ENCODE results near the gene ST7. TPM values are rescaled to one million over a fixed set of nuclear protein-coding genes. Genes with fewer than 3 reads are reported as not detected.

The ST7 gene
- total RNA-seq, 4 donors from 2014 or later: 13.5 to 24.9 (median 18.6) TPM

DNA sequence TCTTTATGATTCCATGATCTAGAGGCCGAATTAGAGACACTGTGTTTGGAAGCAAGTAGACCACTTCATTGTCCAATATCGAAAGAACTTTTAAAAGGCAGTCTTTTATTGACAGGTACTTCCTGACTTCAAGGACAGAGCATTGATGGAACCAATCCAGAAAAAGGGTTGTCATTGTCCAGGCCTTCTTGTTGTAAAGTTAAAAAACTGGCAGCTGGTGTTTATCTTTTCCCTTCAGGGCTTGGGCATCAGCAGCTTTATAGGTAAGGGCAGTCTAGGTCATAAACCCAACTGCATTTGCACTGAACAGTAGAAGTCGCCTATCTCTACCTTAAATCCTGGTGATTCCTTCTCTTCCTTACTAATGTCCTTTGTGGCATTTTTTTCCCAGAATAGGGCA is 95.6 kb downstream of the ST7 start:
- H3K9me3 ChIP-seq: no peaks in the 10 kb centered on the region
- no peak for DNase-seq (ENCODE audit: low spot score in 2 of 2)
- no peak overlapping the region for H3K4me3 ChIP-seq
- H3K27me3 ChIP-seq: no peaks in the 10 kb centered on the region
- H3K4me1 ChIP-seq: peaks cover 0 to 45% (median 6%) of the 10 kb centered on the region in 4 donors
- WGBS, 2 donors: 83 to 89% methylated on average over 3 of the region's 3 CpGs
- no peak overlapping the region for H3K27ac ChIP-seq
- TF ChIP-seq POLR2A (IDR thresholded peaks at IDR 0.05) (no peak), EP300 (IDR thresholded peaks at IDR 0.05) (no peak)
- TF ChIP-seq, protein P1, sequence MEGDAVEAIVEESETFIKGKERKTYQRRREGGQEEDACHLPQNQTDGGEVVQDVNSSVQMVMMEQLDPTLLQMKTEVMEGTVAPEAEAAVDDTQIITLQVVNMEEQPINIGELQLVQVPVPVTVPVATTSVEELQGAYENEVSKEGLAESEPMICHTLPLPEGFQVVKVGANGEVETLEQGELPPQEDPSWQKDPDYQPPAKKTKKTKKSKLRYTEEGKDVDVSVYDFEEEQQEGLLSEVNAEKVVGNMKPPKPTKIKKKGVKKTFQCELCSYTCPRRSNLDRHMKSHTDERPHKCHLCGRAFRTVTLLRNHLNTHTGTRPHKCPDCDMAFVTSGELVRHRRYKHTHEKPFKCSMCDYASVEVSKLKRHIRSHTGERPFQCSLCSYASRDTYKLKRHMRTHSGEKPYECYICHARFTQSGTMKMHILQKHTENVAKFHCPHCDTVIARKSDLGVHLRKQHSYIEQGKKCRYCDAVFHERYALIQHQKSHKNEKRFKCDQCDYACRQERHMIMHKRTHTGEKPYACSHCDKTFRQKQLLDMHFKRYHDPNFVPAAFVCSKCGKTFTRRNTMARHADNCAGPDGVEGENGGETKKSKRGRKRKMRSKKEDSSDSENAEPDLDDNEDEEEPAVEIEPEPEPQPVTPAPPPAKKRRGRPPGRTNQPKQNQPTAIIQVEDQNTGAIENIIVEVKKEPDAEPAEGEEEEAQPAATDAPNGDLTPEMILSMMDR (IDR thresholded peaks at IDR 0.05): no peak
- no peaks in the 10 kb centered on the region for H3K36me3 ChIP-seq

DNA sequence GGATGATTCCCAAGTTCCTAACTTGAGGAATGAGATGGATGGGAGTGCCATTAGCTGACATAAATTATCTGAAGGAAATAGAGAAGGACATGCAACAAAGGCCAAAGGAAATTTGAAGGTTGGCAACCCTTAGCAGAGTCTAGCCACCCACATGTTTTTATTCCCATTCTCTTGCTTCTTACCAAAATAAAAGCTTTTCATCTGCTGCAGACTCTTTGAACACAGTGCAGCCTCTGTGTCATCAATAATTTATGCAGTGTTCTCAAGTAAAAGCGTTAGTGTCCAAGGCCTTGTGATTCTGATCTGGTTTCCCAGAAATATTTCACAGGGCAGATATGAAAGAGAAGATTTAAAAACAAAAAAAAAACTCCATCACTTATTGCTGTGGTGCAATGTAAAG is 98.5 kb downstream of the ST7 start:
- no peaks in the 10 kb centered on the region for H3K9me3 ChIP-seq
- 21 to 22% methylated on average over 1 of the region's 1 CpG for WGBS, 2 donors
- no peak overlapping the region for H3K27ac ChIP-seq

DNA sequence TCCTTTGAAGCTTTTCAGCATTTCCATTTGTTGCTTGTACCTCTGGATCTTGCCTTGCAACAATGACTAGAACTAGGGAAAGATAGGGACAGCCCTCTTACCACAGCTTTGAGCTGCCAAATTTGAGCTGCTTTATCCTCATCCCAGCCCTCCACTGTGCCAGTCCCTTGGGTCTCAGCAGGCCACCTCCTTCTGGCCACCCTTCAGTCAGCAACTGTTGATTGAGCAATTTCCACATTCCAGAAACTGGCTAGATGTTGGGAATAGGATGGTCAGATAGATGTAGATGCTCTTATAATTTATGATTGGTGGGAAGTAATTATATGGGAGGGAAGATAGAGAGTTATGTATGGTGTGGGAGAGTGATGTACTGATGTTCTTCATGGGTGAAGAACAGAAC is 100.1 kb downstream of the ST7 start:
- DNase-seq (ENCODE audit: low spot score in 2 of 2): no peak
- TF ChIP-seq POLR2A (IDR thresholded peaks at IDR 0.05): no peak
- TF ChIP-seq EP300 (IDR thresholded peaks at IDR 0.05): no peak
- TF ChIP-seq, protein P1 (IDR thresholded peaks at IDR 0.05): no peak
- Histone ChIP-seq H3K36me3 (no peaks in the 10 kb centered on the region), H3K27me3 (no peaks in the 10 kb centered on the region), H3K4me1 (peaks cover 0 to 21% (median 0%) of the 10 kb centered on the region in 4 donors), H3K4me3 (no peak overlapping the region), H3K9me3 (no peaks in the 10 kb centered on the region), H3K27ac (no peak overlapping the region)

More for the DNA sequence above, 98.5 kb downstream of the ST7 start:
- TF ChIP-seq EP300 (IDR thresholded peaks at IDR 0.05) (no peak), POLR2A (IDR thresholded peaks at IDR 0.05) (no peak)
- TF ChIP-seq, protein P1 (IDR thresholded peaks at IDR 0.05): no peak
- Histone ChIP-seq H3K27me3 (no peaks in the 10 kb centered on the region), H3K36me3 (no peaks in the 10 kb centered on the region), H3K4me3 (no peak overlapping the region), H3K4me1 (peaks cover 0 to 38% (median 3%) of the 10 kb centered on the region in 4 donors)
- DNase-seq (ENCODE audit: low spot score in 2 of 2): no peak

DNA sequence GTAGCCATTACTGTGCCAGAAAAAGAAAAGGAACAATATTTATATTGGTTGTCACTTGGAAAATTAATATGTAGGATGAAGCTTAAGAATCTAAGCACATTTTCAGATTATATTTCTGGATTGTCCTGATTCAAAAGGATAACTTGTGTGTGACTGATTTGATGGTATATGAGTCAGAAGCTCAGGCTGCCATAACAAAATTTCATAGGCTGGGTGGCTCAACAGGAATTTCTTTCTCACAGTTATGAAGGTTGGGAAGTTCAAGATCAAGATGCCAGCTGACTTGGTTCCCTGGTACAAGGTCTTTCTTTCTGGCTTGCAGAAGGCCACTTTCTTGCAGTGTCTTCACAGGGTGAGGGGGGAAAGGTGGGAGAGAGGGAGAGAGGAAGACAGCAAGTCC is 108.5 kb downstream of the ST7 start:
- no peak overlapping the region for H3K27ac ChIP-seq
- no peak overlapping the region for H3K4me3 ChIP-seq
- H3K4me1 ChIP-seq: peaks cover 0 to under 1% (median 0%) of the 10 kb centered on the region in 4 donors
- no peaks in the 10 kb centered on the region for H3K36me3 ChIP-seq
- H3K9me3 ChIP-seq: no peaks in the 10 kb centered on the region
- TF ChIP-seq EP300 (IDR thresholded peaks at IDR 0.05) (no peak), POLR2A (IDR thresholded peaks at IDR 0.05) (no peak)
- TF ChIP-seq, protein P1 (IDR thresholded peaks at IDR 0.05): no peak
- no peak for DNase-seq (ENCODE audit: low spot score in 2 of 2)
- H3K27me3 ChIP-seq: no peaks in the 10 kb centered on the region

DNA sequence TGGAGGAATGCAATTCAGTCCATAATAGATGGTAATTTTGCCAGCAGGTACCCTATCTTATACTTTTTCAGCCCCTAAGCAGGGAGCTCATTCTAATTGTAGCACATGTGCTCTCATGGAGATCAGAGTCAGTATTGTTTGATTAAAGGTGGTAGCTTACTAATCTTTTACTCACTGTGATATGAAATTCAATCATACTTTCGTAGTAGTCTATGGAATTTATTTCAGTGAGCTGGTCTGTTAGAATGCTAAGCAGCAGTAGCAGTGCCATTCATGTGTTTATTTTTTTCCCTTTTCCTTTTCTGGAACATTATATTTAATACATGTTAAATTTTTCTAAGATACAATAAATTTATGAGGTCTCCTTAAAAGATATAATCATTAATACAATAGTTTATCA is 109.0 kb downstream of the ST7 start:
- Histone ChIP-seq H3K27me3 (no peaks in the 10 kb centered on the region), H3K36me3 (no peaks in the 10 kb centered on the region), H3K27ac (no peak overlapping the region), H3K4me3 (no peak overlapping the region), H3K9me3 (no peaks in the 10 kb centered on the region), H3K4me1 (peaks cover 0 to 6% (median 0%) of the 10 kb centered on the region in 4 donors)
- DNase-seq (ENCODE audit: low spot score in 2 of 2): no peak
- no peak for TF ChIP-seq EP300 (IDR thresholded peaks at IDR 0.05)
- no peak for TF ChIP-seq POLR2A (IDR thresholded peaks at IDR 0.05)
- TF ChIP-seq, protein P1 (IDR thresholded peaks at IDR 0.05): no peak
- 91 to 96% methylated on average over 1 of the region's 1 CpG for WGBS, 2 donors

Measured in tibial nerve (tissue), 4 donors.